Caki2 (cell line): Measurements from ENCODE around the gene TYMP. TPM values are rescaled to one million over a fixed set of nuclear protein-coding genes. Genes with fewer than 3 reads are reported as not detected.
"Not testable (repeated sequence)": the region's sequence is repeated elsewhere in the genome, so short reads cannot be mapped to it uniquely, and the experiment has no call there.

Experiments used
- DNase-seq: peaks from one replicate; pipeline ENCODE4 v3.0.0-alpha.2; 2015; ENCODE audit warnings: low read depth
- in situ Hi-C: cut with HindIII; loops from 2 replicates; pipeline ENCODE4 v1.10.0; 2016; ENCODE audit warnings: low sequenced_read_pairs, low pct_unique_long_range_greater_than_20kb, mixed read lengths
- total RNA-seq: library from RNA; depleted of rRNA; stranded (reverse); fragments of >200 nt; shearing (Covaris generic); gene quantifications from 2 replicates; pipeline ENCODE4 v1.2.3, GENCODE V29; 2014; ENCODE audit warnings: low replicate concordance

Gene TYMP
- total RNA-seq, 1 experiment from 2014 or later = 104 TPM

DNA sequence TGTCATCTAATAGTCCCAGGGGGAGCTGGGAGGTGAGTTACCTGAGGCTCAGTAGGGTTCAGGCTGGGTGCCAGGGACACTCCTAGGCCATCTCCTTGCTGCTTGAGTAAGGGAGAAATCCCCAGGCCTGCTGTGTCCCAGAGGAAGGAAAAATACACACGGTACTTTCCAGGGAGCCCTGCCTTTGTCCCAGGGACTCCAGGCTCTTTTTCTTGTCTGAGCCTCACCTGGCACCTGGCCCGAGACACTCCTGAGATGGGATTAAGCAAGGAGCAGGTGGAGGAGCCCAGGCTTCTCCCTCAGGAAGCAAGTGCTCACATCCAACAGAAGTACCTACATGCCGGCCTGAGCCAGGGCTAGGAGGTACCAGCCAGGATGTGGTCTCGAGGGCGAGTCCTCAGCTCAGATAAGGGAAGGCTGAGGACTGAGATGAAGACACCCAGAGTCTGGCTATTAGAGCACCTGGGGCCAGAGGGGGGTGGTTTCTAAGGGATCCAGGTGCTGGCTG lies 15.0 kb upstream of the TYMP start:
- in situ Hi-C loops = no loop called here
- no peak for DNase-seq

DNA sequence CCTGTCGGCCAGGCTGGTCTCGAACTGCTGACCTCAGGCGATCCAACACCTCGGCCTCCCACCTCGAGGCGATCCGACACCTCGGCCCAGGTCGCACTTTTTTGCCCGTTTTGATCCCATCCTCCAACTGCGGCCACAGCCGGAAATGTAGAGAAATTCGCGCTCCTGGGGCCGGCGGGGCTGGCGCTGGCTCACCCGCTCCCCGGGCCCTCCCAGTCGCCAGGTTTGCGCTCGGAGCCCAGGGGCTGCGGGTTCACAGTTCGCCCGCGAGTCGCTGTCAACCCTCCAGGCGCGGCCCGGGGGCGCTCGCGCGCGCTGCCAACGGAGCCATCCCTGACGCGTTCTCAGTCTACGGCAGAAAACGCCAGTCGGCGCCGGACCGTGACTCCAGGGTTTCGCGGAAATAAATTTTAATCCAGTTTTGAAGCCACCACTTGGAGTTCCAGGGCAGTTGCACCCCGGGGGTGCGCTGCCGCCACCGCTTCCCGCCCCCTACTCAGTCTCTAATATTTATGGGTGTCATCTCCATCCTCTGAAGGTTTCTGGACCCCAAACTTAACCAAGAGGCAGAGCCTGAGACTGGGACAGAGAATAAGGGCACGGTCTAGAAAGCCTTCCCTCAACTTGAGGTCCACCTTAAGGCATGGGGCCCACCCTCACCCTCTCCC lies 14.4 kb upstream of the TYMP start:
- peak; percentile 83 for DNase-seq
- in situ Hi-C loops = no loop called here

GRCh38 chr22:50542416-50542927 lies 12.7 kb upstream of the TYMP start:
- DNase-seq = peak; percentile 42
- in situ Hi-C loops = no loop called here

- in situ Hi-C loops = not testable (repeated sequence)
- peak; percentile 61 for DNase-seq
Observed at GRCh38 chr22:50541667-50542026, 11.8 kb upstream of the TYMP start.

GRCh38 chr22:50540381-50540780 lies 10.6 kb upstream of the TYMP start:
- DNase-seq = no peak
- in situ Hi-C loops = no loop called here

DNA sequence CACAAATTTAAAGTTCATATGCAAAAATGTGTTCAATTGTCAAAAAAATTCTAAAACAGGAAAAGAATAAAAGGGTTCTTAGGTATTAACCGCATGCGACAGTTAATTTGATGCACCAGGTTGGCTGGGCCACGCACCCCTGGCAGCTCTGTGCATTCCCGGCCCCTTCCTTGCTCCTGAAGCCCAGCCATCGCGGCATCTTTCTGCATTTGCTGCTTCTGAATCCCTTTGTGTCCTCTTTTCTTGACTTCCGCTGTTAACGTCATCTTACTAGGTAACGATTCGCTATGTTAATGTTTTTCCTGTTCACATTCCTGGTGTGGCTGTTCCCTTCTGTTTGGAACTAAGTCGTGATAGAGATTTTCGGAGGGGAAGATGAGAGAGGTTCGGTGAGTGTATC lies 8.0 kb upstream of the TYMP start:
- DNase-seq = no peak
- in situ Hi-C loops = no loop called here

- in situ Hi-C loops = no loop called here
- no peak for DNase-seq
Observed at GRCh38 chr22:50536226-50536625, 6.4 kb upstream of the TYMP start.

GRCh38 chr22:50535113-50535512 lies 5.3 kb upstream of the TYMP start:
- in situ Hi-C loops = no loop called here
- DNase-seq = no peak

DNA sequence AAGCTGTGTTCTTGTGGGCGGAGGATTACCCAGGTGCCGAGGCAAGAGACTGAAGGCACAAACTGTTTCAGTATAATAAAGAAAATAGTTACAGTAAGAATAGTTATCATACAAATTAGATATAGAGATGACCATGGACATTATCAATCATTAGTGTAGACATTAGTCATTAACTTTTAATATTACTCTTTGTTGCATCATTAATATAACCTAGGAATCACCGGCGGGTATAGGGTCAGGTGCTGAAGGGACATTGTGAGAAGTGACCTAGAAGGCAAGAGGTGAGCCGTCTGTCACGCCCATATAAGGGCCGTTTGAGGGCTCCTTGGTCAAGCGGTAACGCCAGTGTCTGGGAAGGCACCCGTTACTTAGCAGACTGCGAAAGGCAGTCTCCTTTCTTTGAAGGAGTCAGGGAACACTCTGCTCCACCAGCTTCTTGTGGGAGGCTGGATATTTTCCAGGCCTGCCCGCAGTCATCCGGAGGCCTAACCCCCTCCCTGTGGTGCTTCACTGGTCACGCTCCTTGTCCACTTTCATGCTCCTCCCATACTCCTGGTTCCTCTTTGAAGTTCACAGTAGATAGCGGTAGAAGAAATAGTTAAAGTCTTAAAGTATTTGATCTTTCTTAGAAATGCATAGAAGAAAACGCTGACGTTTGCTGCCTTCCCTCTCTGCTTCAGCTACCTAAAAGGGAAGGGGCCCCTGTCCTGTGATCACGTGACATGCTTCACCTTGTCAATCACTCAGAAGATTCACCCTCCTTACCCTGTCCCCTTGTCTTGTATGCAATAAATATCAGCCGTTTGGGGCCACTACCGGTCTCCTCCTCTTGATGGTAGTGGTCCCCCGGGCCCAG lies 4.3 kb upstream of the TYMP start:
- in situ Hi-C loops = not testable (repeated sequence)
- peak; percentile 58 for DNase-seq

- DNase-seq = no peak
- in situ Hi-C loops = no loop called here
Observed at GRCh38 chr22:50532824-50533796, 3.3 kb upstream of the TYMP start.

DNA sequence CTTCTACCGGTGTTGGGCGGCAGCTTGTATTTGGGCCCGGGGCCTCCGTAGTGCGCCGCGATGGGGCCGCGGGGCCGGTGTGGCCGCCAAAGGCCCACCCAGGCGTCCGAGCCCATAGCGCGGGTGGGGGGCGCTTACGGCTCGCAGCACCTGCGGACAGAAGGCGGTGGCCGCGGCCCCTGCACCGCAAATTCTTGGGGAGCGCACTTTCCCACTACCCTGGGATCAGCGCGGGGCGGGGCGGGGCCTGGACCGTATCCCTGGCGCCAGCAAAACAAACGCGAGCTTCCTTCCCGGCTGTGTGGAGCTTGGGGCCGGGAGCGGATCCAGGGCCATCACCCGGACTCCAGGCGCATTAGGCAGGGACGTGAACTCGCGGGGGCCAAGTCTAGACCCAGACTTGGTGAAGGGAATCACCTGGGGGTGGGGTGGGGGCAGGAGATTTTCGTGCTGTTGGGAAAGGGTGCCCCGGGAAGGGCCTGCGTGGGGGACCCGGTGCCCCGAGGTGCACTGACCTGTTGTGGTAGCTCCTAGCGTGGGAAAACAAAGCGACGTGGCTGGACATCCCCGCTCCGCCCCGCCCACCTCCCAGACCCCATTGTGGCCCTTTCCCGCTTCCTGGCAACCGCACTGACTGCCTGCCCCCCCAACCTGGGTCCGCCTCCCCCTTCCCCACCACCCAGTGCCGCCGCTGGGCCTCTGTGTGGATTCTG lies 2.3 kb upstream of the TYMP start:
- DNase-seq = peak; percentile 79
- in situ Hi-C loops = no loop called here

DNA sequence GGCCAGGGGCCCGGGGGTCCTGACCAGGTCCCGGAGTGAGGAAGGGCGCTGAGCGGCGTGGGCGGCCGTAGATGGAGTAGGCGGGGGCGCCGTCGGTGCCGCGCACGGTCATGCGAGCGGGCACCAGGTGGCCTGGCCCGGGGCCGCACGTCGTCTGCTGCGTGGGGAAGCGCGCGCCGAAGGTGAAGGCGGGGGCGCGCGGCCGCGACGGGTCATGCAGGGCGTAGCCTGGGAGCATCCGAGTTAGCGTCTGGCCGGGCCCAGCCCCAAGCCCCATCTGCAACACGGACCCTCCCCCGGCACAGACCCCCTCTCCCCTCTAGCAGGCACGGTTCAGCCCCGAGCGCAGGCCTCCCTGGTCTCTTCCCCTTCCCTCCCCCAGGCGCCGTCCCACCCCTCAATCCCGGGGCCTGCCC lies 1.7 kb upstream of the TYMP start:
- in situ Hi-C loops = no loop called here

GRCh38 chr22:50530877-50531545 lies 1.2 kb upstream of the TYMP start:
- peak; percentile 88 for DNase-seq
- in situ Hi-C loops = no loop called here

More for the DNA sequence above, 1.7 kb upstream of the TYMP start:
- peak; percentile 68 for DNase-seq

- in situ Hi-C loops = no loop called here
- DNase-seq = no peak
Observed at GRCh38 chr22:50530580-50530876, 716 bp upstream of the TYMP start.

DNA sequence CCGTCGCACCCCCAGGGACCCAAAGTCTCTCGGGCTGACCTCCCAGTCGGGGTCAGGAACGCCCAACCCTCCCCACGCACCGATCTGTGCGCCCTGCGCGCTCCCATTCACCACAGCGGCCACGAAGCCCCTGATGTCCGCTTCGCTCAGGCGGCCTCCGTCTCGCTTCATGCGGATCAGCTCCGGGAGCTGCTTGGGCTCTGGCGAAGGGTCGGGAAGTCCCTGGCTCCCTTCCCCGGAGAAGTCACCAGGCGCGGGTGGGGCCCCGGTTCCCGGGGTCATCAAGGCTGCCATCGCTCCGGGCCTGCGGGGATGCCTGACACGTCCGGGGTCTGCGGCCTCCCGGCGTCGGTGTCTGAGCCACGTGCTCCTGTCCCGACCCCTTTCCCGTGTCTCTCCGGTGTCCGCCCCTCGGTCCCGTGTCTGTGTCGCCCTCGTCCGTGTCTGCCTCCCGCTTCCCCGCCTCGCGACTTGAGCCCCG lies 356 bp downstream of the TYMP start:
- no peak for DNase-seq
- in situ Hi-C loops = no loop called here

DNA sequence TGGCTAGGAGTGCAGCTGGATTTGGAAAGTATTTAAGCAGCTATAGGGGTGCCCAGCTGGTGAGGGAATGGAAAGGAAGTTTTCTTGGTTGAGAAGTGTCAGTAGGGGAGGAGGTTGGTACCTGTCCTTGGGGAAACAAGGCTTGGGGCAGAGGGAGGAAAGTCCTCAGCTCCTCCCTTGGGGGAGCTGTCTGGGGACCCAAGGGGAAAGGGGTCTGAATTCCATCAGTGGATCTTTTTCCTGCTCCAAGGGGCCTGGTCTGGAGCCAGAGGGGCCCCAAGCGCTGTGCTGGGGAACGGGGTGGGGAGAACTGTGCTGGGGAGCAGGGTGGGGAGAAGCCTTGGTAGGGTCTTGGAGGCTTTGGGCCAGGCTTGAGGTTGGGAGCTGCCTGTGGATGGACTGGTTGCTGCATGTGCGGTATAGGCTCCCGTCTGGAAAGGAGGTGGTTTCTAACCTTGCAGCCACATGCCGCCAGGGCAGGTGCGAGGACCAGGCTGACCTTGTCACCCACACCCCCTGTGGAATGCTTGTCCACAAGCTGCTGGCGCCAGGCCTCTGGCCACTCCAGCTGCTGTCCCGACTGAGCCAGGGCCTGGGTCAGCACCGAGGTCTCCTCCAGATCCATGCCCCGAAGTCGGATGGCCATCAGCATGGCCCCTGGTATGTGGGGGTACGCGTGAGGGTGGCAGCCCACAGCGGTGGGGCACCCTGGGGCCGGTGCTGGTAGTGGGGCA lies 963 bp downstream of the TYMP start:
- no peak for DNase-seq
- in situ Hi-C loops = no loop called here
